Activated CD4-positive, alpha-beta T cell treated with anti-CD3 and anti-CD28 coated beads for 48 hours (primary cell): ENCODE measurements around the gene ATG9B.

ENCODE experiments used
- DNase-seq: peaks from one replicate; pipeline ENCODE4 v3.0.0-alpha.2; 2020

ATG9B gene, protein sequence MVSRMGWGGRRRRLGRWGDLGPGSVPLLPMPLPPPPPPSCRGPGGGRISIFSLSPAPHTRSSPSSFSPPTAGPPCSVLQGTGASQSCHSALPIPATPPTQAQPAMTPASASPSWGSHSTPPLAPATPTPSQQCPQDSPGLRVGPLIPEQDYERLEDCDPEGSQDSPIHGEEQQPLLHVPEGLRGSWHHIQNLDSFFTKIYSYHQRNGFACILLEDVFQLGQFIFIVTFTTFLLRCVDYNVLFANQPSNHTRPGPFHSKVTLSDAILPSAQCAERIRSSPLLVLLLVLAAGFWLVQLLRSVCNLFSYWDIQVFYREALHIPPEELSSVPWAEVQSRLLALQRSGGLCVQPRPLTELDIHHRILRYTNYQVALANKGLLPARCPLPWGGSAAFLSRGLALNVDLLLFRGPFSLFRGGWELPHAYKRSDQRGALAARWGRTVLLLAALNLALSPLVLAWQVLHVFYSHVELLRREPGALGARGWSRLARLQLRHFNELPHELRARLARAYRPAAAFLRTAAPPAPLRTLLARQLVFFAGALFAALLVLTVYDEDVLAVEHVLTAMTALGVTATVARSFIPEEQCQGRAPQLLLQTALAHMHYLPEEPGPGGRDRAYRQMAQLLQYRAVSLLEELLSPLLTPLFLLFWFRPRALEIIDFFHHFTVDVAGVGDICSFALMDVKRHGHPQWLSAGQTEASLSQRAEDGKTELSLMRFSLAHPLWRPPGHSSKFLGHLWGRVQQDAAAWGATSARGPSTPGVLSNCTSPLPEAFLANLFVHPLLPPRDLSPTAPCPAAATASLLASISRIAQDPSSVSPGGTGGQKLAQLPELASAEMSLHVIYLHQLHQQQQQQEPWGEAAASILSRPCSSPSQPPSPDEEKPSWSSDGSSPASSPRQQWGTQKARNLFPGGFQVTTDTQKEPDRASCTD

DNA sequence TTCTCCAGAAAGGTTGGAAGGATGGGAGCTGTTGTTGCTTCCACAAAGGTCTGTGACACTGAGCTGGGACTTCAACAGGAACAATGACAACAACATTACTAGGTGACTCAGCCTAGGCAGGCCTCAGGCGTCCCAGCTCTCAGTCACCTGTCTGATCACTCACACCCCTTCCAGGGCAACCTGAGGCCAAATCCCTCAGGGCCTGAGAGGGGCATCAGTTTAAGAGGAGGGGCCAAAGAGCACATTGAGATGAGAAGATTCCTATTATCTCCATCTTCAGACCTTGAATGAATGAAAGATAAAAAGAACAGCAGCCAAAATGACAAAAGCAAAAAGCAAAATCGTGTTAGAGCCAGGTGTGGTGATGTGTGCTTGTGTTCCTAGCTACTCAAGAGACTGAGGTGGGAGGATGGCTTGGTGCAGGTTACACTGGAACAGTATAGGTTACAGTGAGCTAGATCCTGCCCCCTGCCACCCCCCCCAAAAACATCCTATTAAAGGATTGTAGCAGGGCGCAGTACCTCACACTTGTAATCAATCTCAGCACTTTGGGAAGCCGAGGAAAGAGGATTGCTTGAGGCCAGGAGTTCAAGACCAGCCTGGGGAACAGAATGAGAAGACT lies at the start of gene ATG9B:
Gene ATG9B, minus strand, starts transcription at position 60 of the 622 bp plus-strand sequence. CDS start 71 bp downstream, outside the sequence.
- no peak for DNase-seq

DNA sequence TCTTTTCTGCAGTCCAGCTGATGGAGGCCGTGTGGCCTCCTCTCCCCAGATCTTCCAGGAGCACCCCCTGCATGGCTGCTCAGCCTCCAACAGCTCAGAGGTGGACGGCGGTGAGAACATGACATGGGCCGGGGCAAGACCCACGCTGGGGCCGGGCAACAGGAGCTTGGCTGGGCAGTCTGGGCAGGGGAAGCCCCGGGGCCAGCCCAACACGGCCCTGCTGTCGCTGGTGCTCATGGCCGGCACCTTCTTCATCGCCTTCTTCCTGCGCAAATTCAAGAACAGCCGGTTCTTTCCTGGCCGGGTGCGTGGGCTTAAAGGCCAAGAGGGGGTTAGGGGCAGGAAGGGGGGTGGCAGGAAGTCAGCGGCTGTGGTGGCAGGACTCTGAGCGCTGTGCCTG lies 49.7 kb upstream of the ATG9B start:
- no peak for DNase-seq

DNA sequence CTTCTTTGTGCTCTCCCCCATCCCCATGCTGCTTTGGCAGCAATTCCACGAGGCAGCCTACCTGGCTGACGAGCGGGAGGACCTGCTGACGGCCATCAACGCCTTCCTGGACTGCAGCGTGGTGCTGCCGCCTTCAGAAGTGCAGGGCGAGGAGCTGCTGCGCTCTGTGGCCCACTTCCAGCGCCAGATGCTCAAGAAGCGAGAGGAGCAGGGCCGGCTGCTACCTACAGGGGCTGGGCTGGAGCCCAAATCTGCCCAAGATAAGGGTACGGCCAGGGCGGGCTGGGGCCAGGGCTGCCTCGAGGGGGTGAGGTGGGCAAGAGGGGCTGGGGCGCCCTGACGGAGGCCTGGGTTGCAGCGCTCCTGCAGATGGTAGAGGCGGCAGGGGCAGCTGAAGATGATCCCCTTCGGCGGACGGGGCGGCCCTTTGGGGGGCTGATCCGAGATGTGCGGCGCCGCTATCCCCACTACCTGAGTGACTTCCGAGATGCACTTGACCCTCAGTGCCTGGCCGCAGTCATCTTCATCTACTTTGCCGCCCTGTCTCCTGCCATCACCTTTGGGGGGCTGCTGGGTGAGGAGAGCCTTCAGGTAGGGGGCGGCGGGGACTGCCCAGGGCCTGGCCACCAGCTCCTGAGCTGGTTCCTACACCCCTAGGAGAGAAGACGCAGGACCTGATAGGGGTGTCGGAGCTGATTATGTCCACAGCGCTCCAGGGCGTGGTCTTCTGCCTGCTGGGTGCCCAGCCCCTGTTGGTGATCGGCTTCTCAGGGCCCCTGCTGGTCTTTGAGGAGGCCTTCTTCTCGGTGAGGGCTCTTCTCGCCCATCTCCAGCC lies 47.0 kb upstream of the ATG9B start:
- no peak for DNase-seq

DNA sequence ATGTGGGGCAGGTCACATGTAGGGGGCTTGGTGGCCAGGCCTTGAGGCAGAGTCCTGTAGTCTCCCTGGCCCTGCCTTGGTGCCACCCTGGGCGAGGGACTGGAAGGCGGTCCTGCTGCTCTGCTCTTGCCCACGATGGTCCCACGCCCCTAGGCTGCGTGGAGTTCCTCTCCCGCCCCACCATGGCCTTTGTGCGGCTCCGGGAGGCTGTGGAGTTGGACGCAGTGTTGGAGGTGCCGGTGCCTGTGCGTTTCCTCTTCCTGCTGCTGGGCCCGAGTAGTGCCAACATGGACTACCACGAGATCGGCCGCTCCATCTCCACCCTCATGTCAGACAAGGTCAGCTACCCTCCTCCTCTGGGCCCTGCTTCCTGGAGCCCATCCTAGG lies 46.3 kb upstream of the ATG9B start:
- no peak for DNase-seq

DNA sequence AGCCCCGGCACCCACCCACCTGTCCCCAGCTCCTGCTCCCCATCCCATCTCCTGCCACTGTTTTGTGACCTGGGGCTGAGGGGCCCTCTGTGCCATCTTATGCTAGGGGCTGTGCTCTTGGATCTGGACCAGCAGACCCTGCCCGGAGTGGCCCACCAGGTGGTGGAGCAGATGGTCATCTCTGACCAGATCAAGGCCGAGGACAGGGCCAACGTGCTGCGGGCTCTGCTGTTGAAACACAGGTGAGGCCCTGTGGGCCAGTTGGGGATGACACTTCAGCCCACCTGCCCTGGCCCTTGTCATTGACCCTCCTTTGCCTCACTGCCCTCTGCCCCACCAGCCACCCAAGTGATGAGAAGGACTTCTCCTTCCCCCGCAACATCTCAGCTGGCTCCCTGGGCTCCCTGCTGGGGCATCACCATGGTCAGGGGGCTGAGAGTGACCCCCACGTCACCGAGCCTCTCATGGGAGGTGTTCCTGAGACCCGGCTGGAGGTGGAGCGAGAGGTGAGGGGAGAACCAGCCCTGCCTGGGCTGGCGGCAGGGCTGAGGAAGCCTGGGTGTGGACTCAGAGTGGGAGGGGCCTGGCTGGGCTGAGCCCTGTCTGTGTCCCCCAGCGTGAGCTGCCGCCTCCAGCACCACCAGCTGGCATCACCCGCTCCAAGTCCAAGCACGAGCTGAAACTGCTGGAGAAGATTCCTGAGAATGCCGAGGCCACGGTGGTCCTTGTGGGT lies 45.7 kb upstream of the ATG9B start:
- no peak for DNase-seq

DNA sequence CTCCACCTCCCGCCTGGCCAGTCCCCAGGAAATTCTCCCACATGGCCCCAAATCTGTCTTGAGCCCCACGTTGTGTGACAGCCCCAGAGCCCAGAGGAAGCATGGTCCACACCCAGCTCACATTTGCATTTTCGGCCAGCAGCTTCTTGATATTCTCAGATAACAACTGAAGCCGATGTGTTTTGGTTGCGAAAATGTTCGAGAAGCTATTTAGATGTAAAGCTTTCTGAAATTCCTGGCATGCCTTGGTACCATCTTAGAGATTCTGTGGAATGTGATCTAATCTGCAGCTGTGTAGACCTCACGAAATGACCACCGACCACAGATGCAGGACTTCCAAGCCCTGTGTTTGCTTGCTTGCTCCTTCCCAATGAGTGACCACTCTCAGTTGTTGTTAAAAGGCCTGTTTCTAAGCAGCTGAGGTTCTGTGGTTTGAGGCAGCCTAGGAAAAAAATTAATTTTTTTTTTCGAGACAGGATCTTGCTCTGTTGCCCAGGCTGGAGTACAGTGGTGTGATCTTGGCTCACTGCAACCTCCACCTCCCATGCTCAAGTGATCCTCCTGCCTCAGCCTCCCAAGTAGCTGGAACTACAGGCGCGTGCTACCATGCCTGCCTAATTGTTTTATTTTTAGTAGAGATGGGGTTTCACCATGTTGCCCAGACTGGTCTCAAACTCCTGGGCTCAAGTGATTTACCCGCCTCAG lies 43.9 kb upstream of the ATG9B start:
- no peak for DNase-seq

DNA sequence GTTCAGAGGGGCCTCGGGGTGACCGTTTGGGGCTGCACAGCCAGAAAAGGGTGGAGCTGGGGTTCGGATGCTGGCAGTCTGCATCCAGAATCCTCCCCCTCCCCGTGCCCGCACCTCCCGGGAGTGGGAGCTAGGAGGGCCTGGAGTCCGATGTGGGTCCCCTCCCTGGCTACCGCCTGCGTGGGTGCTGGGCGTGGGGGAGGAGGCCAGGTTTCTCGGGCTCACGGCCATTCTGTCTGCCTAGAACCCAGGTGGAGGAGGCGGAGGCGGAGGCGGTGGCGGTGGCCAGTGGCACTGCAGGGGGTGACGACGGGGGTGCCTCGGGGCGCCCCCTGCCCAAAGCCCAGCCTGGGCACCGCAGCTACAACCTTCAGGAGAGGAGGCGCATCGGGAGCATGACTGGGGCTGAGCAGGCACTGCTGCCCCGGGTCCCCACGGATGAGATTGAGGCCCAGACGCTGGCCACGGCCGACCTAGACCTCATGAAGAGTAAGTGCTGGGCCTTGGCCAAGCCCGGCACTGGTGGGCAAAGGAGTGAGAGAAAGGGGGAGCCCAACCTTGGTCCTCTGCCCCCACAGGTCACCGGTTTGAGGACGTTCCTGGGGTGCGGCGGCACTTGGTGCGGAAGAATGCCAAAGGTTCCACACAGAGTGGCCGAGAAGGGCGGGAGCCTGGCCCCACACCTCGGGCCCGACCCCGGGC lies 42.1 kb upstream of the ATG9B start:
- DNase-seq: no peak

DNA sequence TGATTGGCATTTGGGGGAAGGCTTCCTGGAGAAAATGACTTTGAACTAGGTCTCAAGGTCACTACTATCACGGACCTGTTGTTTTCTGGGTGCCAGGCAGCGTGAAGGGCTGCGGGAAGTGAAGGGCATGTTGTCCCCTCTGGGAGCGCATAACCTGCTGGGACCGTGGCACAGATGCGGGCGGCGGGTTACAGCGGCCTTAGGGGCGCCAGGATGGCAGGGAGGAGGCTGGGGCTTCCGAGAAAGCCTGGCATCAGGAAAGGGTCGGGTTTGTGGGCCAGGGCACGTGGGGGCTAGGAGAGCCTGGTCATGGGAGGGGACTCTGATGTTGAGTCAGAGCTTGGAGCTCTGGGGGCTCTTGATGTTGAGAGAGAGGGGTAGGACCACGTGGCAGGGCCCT lies 41.2 kb upstream of the ATG9B start:
- DNase-seq: no peak

DNA sequence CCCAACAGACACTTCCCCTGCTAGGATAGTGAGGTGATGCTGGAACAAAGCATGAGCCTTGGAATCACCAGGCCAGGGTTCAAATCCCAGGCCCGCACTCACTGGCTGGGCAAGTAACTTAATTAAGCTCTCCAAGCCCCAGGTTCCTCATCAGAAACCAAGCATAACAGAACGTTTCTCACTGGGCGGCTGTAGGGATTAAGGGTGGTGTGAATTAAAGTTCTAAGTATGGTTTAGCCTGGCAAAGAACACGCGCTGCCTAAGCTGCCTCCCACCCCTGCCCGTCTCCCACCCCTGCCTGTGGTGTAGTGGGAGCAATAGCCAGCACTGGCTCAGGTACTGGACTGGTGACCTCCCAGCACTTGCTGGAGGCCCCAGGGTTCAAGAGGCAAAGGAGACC lies 40.7 kb upstream of the ATG9B start:
- no peak for DNase-seq

DNA sequence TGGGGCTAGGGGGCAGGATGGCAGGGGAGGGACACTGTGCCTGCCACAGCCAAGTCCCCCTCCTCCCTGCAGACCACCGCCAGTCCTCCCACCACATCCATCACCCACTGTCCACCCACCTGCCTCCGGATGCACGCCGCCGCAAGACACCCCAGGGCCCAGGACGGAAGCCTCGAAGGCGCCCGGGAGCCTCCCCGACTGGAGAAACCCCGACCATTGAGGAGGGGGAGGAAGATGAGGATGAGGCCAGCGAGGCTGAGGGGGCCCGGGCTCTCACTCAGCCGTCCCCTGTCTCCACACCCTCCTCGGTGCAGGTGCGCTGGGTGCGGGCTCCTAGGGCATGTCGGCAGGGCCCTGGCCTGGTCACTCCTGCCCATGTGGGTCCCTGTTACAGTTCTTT lies 40.2 kb upstream of the ATG9B start:
- DNase-seq: no peak

DNA sequence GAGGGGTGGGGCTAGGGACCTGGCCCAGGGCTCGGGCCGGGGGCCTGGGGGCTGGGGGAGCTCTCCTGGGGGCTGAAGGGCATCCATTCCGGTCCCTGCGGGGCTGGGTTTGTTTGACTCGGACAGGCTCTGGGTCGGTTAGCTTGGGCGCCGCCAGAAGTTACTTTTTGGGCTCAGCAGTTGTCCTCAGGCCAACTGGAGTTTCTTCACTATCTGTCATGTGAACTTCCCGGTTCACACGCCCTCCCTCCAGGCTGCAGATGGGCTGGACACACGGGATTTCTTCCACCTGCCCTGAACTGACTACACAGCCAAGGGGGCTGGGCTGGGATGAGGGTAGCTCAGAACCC lies 38.9 kb upstream of the ATG9B start:
- no peak for DNase-seq

DNA sequence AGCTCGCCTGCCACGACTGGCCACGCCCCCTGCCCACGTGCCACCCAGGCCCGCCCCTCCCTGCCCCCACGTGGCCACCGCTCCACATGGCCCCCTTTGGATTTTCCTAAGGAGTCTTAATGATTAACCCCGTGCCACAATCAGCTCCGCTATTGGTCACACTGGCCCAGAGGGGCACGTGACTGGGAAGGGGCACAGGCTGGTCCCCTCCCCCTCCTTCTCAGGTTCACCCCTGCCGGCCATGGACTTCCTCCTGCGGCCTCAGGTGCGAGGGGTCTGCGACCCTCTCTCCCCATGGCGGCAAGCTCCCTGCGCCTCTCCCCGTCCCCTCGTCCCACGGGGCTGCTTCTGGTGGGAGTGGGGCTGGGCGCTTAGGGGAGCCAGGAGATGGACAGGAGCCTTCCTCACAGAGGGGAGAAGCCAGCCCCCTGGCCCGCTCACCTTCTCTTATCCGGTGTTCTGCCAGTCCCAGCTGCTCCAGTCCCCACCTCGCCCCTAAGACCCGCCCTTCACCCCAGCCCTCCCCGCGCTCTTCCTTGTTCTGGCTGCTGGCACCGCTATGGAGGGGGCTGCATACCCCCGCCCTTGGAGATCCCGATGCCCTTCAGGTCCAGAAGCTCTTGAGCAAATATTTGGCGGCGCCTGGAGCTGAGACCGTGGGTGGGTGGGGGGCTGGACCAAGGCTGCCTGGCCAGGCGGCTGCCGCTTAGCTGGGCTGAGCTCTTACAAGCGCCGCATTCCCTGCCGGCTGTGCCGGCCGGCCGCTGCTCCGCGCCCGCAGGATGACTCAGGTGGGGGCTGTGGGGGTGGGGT lies 38.3 kb upstream of the ATG9B start:
- DNase-seq: no peak

DNA sequence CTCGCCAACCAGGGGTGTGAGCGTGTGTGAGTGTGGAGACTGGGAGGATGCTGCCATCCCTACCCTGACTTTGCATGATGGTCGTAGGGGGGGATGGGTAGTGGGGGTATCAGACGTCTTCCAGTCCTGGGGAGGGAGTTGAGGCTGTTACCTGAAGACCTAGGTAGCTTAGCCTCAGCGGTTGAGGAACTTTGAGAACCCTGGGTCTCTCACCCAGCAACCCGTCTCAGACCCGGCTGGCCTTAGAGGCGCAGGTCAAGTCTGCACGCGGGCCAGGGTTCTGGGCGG lies 37.8 kb upstream of the ATG9B start:
- no peak for DNase-seq

DNA sequence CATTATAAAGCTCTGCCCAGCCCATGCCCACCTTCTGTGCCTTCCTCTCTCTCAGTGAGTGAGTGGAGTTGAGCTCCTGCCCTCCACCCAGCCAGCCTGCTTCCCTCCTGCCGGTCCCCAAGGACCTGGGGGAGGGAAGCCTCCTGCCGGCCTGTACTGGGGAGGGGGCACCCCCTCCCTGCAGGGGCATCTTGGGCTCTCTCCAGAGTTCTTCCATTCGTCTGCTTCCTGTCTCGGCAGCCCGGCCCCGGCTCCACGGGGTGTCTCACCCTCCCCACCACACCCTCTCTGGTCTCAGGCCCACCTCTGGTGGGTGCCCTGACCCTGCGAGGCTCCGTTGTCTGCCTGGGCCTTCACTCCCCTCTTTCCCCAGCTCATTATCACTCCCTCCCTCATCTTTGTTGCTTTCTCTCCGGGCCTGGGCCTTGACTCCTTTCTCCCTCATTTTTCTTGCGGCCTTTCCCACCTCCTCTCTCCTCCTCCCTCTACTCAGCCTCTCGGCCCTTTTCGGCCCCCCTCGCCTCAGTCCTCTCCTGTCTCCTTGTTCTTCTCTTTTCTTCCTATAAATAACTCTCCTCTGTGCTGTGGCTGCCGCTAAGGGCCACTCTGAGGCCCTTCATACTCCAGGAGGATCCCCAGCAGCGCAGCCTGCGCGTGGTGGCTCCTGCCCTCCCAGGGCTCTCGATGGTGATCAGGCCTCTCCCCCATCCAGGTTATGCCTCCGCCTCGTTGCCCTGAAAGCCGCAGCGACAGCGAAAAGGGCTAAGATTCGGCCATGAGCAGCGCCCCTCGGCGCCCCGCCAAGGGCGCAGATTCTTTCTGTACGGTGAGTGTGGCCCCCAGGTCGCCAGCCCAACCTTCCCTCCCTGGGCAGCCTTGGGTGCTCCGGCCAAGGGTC lies 37.2 kb upstream of the ATG9B start:
- DNase-seq: no peak

DNA sequence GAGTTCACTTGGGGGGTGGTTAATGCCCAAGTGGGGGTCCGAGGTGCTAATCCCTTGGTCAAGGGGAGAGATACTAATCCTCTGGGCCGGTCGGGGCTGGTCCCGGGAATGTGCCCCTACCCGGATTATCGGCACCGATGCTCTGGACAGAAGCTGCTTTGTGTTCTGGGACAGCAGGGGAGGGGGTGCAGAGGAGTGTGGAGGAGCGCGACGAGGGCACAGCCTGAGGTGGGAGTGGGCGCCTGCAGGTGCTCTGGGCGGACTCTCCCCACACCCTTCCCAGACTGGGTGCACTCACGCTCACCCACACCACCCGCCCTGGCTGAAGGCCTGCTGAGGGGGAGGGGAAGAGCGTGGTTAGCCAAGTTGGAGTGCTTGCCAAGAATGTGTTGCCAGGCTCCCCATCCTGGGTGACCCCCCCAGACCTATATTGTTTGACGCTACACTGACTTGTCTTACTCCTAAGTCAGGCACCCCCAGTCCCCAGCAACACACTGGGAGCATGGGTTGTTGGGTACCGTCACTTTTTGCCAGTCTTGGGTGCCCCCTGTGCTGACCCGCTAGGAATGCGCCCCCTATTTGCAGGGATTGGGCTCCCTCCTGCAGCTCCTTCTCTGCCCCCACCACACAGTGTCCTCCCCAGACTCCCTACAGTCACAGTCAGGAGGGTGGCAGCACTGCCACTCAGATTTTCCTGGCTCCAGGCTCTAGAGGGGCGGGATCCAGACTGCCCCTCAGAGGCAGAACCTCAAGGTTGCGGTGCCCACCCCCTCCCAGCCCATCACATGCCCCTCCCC lies 36.3 kb upstream of the ATG9B start:
- peak; percentile 29 for DNase-seq

DNA sequence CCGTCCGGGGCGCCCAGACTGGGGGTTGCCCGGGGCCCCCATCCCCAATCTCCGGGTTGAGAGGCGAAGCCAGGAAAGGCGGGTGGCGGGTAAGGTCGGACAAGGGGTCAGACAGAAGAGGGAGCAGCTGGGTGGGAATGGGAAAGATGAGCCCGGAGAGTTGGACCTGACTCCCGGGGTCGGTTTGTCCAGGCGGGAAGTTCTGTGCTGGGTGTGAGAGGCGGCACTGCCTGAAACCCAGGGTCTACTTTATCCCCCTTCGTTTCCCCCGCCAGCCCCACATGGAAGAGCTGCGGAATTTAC lies 35.8 kb upstream of the ATG9B start:
- no peak for DNase-seq

DNA sequence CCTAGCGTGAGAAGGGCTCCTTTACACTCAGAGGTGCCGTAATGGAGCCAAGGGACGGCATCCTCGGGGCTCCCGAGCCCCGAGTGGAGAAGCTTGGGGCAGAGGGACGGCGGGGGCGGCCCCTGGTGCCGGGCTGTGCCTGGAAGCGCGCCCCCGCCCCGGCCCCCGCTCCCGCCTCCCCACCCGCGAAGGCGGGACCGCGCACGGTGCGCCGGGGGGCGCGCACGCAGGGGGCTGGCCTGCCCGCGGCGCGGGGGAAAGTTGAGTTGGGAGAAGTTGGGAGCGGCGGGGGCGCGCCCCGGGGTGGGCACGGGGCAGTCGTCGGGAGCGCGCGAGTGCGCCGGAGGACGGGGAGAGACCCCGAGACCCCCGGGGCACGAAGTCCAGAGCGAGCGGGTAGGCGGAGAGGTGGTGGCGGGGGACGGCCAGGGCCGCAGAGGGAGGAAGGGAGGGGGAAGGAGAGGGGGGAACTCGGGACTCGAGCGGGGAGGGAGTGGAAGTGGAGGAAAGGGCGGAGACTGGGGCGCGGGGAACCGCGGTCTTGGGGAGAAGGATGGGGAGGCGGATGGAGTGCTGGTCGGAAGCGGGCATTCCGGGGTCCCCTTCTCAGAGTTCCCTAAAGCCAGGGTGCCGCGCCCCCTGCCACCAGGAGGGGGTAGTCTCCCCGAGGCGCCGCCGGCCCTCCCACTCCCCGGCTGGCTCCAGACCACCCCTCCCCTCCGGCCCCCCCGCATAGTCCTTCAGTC lies 35.2 kb upstream of the ATG9B start, which contains the start of gene SLC4A2:
Gene SLC4A2, plus strand, starts transcription at position 223 of the 746 bp plus-strand sequence. CDS start 2,399 bp downstream, outside the sequence.
- peak; percentile 71 for DNase-seq
